Karpas-422 (cell line): ENCODE measurements around the gene PORCN. TPM values are rescaled to one million over a fixed set of nuclear protein-coding genes. Genes with fewer than 3 reads are reported as not detected.
"Not testable (repeated sequence)": the region's sequence is repeated elsewhere in the genome, so short reads cannot be mapped to it uniquely, and the experiment has no call there.

Source experiments
- DNase-seq: peaks from one replicate; pipeline ENCODE4 v3.0.0-alpha.2; 2015
- H2AFZ ChIP-seq: fragments of 200-600 bp; sonication (generic); 2 replicates; pipeline ENCODE4 v1.6.1; 2014; ENCODE audit warnings: antibody characterized with exemption, low read length, mixed read lengths
- H3K27ac ChIP-seq: fragments of 200-600 bp; sonication (generic); 2 replicates; pipeline ENCODE4 v1.5.1; 2014; ENCODE audit warnings: mild to moderate bottlenecking, low read length, moderate library complexity
- H3K27me3 ChIP-seq: fragments of 200-600 bp; sonication (generic); 2 replicates; pipeline ENCODE4 v1.6.1; 2014; ENCODE audit warnings: low read length, mixed read lengths
- H3K36me3 ChIP-seq: fragments of 200-600 bp; sonication (generic); 2 replicates; pipeline ENCODE4 v1.6.1; 2014; ENCODE audit warnings: low read length, mixed read lengths; ENCODE audit not compliant: insufficient read depth
- H3K4me1 ChIP-seq: fragments of 200-600 bp; sonication (generic); 2 replicates; pipeline ENCODE4 v1.6.1; 2014; ENCODE audit warnings: mild to moderate bottlenecking, low read length, mixed read lengths
- H3K4me2 ChIP-seq: fragments of 200-600 bp; sonication (generic); 2 replicates; pipeline ENCODE4 v1.6.1; 2014; ENCODE audit warnings: low read length, low read depth, mild to moderate bottlenecking; ENCODE audit not compliant: poor library complexity, severe bottlenecking
- H3K4me3 ChIP-seq: fragments of 200-600 bp; sonication (generic); 2 replicates; pipeline ENCODE4 v1.5.1; 2014; ENCODE audit warnings: mild to moderate bottlenecking, antibody characterized with exemption, low read length, mixed read lengths
- H3K79me2 ChIP-seq: fragments of 200-600 bp; sonication (generic); 2 replicates; pipeline ENCODE4 v1.6.1; 2014; ENCODE audit warnings: mild to moderate bottlenecking, low read length, mixed read lengths
- H3K9ac ChIP-seq: fragments of 200-600 bp; sonication (generic); 2 replicates; pipeline ENCODE4 v1.6.0; 2014; ENCODE audit warnings: low read length
- H3K9me2 ChIP-seq: fragments of 200-600 bp; sonication (generic), shearing (Covaris generic); replicated peaks from 2 replicates; pipeline ENCODE4 v1.6.0; 2014; ENCODE audit warnings: mild to moderate bottlenecking, low read length, moderate library complexity; ENCODE audit not compliant: insufficient read depth
- H3K9me3 ChIP-seq: fragments of 300-700, 200-600 bp; sonication (generic); 2 replicates; pipeline ENCODE4 v1.6.1; 2014; ENCODE audit warnings: low read length, mixed read lengths
- H4K20me1 ChIP-seq: fragments of 200-600 bp; sonication (generic); 2 replicates; pipeline ENCODE4 v1.6.1; 2014; ENCODE audit warnings: mild to moderate bottlenecking, antibody characterized with exemption, low read length, low read depth; ENCODE audit not compliant: insufficient read depth
- total RNA-seq: library from RNA; depleted of rRNA; stranded (reverse); fragments of >200 nt; shearing (Covaris generic); gene quantifications from 2 replicates; pipeline ENCODE4 v1.2.3, GENCODE V29; 2014; ENCODE audit warnings: low replicate concordance

PORCN gene
- total RNA-seq, 1 experiment from 2014 or later: not detected

- H3K4me2 ChIP-seq: peak overlapping the region; percentile 72
- no peak for DNase-seq
- H3K27me3 ChIP-seq: no peaks in the 10 kb centered on the region
- H3K4me1 ChIP-seq: peaks cover 10% of the 10 kb centered on the region
- H4K20me1 ChIP-seq: no peaks in the 10 kb centered on the region
- H2AFZ ChIP-seq: no peak overlapping the region
- H3K9ac ChIP-seq: peak overlapping the region; percentile 68
- H3K36me3 ChIP-seq: no peaks in the 10 kb centered on the region
- H3K9me2 ChIP-seq: no peaks in the 10 kb centered on the region
- H3K79me2 ChIP-seq: peaks cover 8% of the 10 kb centered on the region
- H3K9me3 ChIP-seq: no peaks in the 10 kb centered on the region
- H3K4me3 ChIP-seq: peak overlapping the region; percentile 71
- no peak overlapping the region for H3K27ac ChIP-seq
These were observed 31.7 kb downstream of the PORCN start for GRCh38 chrX:48540480-48540879.

- Histone ChIP-seq H3K9me2 (no peaks in the 10 kb centered on the region), H2AFZ (no peak overlapping the region), H3K27ac (no peak overlapping the region), H3K9ac (no peak overlapping the region), H3K9me3 (no peaks in the 10 kb centered on the region), H3K36me3 (no peaks in the 10 kb centered on the region), H3K4me3 (no peak overlapping the region), H3K4me2 (peak overlapping the region; percentile 72), H3K4me1 (peaks cover 10% of the 10 kb centered on the region), H3K27me3 (no peaks in the 10 kb centered on the region), H3K79me2 (peaks cover 8% of the 10 kb centered on the region), H4K20me1 (no peaks in the 10 kb centered on the region)
- DNase-seq: no peak
These were observed 32.5 kb downstream of the PORCN start for GRCh38 chrX:48541140-48541814.

DNA sequence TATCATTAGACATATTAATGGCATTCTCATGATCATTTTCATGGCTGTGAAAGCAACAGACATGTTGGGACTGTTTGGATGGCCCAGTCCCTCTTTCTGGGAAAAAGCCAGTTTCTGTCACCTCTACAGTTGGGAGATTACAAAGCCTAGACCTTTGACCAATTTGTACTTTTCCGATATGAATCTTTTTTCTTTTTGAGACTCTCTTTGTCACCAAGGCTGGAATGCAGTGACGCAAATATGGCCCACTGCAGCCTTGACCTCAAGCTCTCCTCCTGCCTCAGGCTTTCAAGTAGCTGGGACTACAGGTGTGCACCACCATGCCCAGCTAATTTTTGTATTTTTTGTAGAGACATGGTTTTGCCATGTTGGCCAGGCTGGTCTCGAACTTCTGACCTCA lies 40.1 kb downstream of the PORCN start:
- no peaks in the 10 kb centered on the region for H3K36me3 ChIP-seq
- H3K4me1 ChIP-seq: 0 out of 2 replicates have a peak, but pooled peaks cover 2% of the 10 kb centered on the region
- H3K79me2 ChIP-seq: no peaks in the 10 kb centered on the region
- DNase-seq: no peak
- H3K4me2 ChIP-seq: no peak overlapping the region
- H3K4me3 ChIP-seq: no peak overlapping the region
- no peak overlapping the region for H3K27ac ChIP-seq
- no peaks in the 10 kb centered on the region for H3K27me3 ChIP-seq
- H3K9ac ChIP-seq: no peak overlapping the region
- H4K20me1 ChIP-seq: no peaks in the 10 kb centered on the region
- no peak overlapping the region for H2AFZ ChIP-seq
- no peaks in the 10 kb centered on the region for H3K9me2 ChIP-seq
- no peaks in the 10 kb centered on the region for H3K9me3 ChIP-seq

GRCh38 chrX:48555731-48556325 lies 47.0 kb downstream of the PORCN start:
- H2AFZ ChIP-seq, H4K20me1 ChIP-seq, H3K27ac ChIP-seq, H3K9ac ChIP-seq, DNase-seq, H3K9me3 ChIP-seq, H3K4me1 ChIP-seq, H3K79me2 ChIP-seq, H3K9me2 ChIP-seq, H3K27me3 ChIP-seq, H3K36me3 ChIP-seq, H3K4me2 ChIP-seq, H3K4me3 ChIP-seq: not testable (repeated sequence)

GRCh38 chrX:48558271-48558670 lies 49.5 kb downstream of the PORCN start:
- Histone ChIP-seq H4K20me1 (no peaks in the 10 kb centered on the region), H3K36me3 (no peaks in the 10 kb centered on the region), H3K4me1 (no peaks in the 10 kb centered on the region), H3K4me2 (no peak overlapping the region), H3K4me3 (no peak overlapping the region), H3K9me2 (no peaks in the 10 kb centered on the region), H3K9me3 (no peaks in the 10 kb centered on the region), H3K27me3 (no peaks in the 10 kb centered on the region), H3K79me2 (no peaks in the 10 kb centered on the region), H2AFZ (no peak overlapping the region), H3K9ac (no peak overlapping the region), H3K27ac (no peak overlapping the region)
- DNase-seq: no peak

GRCh38 chrX:48559636-48560035 lies 50.8 kb downstream of the PORCN start:
- no peak overlapping the region for H3K4me3 ChIP-seq
- no peak overlapping the region for H3K27ac ChIP-seq
- H3K9me2 ChIP-seq: no peaks in the 10 kb centered on the region
- H3K4me2 ChIP-seq: no peak overlapping the region
- H4K20me1 ChIP-seq: no peaks in the 10 kb centered on the region
- no peaks in the 10 kb centered on the region for H3K36me3 ChIP-seq
- H3K4me1 ChIP-seq: no peaks in the 10 kb centered on the region
- H3K79me2 ChIP-seq: no peaks in the 10 kb centered on the region
- H2AFZ ChIP-seq: no peak overlapping the region
- H3K27me3 ChIP-seq: no peaks in the 10 kb centered on the region
- H3K9ac ChIP-seq: no peak overlapping the region
- DNase-seq: no peak
- H3K9me3 ChIP-seq: no peaks in the 10 kb centered on the region

DNA sequence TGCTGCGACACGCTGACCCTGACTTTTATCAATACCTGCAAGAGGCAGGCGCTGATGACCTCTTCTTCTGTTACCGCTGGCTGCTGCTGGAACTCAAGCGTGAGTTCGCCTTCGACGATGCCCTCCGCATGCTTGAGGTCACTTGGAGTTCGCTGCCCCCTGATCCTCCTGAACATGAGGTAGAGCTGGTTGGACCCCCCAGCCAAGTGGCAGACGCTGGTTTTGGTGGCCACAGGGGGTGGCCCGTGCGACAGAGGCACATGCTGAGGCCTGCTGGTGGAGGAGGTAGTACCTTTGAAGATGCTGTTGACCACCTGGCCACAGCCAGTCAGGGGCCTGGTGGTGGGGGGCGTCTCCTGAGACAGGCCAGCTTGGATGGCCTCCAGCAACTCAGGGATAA lies 51.3 kb downstream of the PORCN start:
- Histone ChIP-seq H3K79me2 (no peaks in the 10 kb centered on the region), H3K9me3 (no peaks in the 10 kb centered on the region), H3K4me3 (no peak overlapping the region), H3K4me1 (no peaks in the 10 kb centered on the region), H3K36me3 (no peaks in the 10 kb centered on the region), H3K27ac (no peak overlapping the region), H4K20me1 (no peaks in the 10 kb centered on the region), H3K27me3 (no peaks in the 10 kb centered on the region), H3K4me2 (no peak overlapping the region), H2AFZ (no peak overlapping the region), H3K9me2 (no peaks in the 10 kb centered on the region), H3K9ac (no peak overlapping the region)
- no peak for DNase-seq

- Histone ChIP-seq H3K9me2 (no peaks in the 10 kb centered on the region), H3K4me2 (no peak overlapping the region), H3K9ac (no peak overlapping the region), H3K36me3 (no peaks in the 10 kb centered on the region), H3K27ac (no peak overlapping the region), H3K4me1 (no peaks in the 10 kb centered on the region), H2AFZ (no peak overlapping the region), H3K79me2 (no peaks in the 10 kb centered on the region), H3K4me3 (no peak overlapping the region), H3K27me3 (no peaks in the 10 kb centered on the region), H4K20me1 (no peaks in the 10 kb centered on the region), H3K9me3 (no peaks in the 10 kb centered on the region)
- DNase-seq: no peak
These were observed 51.9 kb downstream of the PORCN start for GRCh38 chrX:48560681-48561080.
